ENCODE measurements around the gene SLC25A4.

DNA sequence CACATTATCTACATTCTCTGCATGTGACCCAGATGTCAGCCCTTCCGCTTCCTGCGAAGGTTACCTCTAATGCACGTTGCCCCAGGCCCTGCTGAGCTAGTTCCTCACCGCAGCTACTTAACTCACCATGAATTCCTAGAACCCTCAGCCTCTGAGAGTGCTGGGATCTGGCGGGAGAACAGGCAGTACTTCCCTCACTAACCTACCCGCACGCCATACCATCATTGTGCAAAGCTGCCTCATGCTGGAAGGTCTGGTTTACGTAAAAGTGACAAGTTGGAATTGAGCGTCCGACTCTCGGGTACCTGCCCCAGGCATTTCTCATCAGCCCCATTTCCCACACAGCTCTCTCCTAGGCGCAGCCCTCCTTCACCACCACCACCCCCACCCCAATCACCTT is 6.3 kb downstream of the SLC25A4 start:
- TF ChIP-seq, protein P1, sequence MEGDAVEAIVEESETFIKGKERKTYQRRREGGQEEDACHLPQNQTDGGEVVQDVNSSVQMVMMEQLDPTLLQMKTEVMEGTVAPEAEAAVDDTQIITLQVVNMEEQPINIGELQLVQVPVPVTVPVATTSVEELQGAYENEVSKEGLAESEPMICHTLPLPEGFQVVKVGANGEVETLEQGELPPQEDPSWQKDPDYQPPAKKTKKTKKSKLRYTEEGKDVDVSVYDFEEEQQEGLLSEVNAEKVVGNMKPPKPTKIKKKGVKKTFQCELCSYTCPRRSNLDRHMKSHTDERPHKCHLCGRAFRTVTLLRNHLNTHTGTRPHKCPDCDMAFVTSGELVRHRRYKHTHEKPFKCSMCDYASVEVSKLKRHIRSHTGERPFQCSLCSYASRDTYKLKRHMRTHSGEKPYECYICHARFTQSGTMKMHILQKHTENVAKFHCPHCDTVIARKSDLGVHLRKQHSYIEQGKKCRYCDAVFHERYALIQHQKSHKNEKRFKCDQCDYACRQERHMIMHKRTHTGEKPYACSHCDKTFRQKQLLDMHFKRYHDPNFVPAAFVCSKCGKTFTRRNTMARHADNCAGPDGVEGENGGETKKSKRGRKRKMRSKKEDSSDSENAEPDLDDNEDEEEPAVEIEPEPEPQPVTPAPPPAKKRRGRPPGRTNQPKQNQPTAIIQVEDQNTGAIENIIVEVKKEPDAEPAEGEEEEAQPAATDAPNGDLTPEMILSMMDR (IDR thresholded peaks at IDR 0.05): no peak
- TF ChIP-seq POLR2A (IDR thresholded peaks at IDR 0.05; ENCODE audit: low read depth) (no peak), EP300 (IDR thresholded peaks at IDR 0.05) (no peak)

All from esophagus muscularis mucosa (tissue), 4 donors.